GM21825 (cell line): ENCODE measurements around the gene OAT.
"Not testable (repeated sequence)": the region's sequence is repeated elsewhere in the genome, so short reads cannot be mapped to it uniquely, and the experiment has no call there.

ENCODE experiments used
- ATAC-seq: cut with Tn5 transposase; IDR thresholded peaks from one replicate; pipeline ENCODE4 v1.9.1; 2021; ENCODE audit warnings: mild to moderate bottlenecking, moderate library complexity; ENCODE audit not compliant: unreplicated experiment

OAT gene

GRCh38 chr10:124447751-124448466 lies 29.2 kb upstream of the OAT start:
- ATAC-seq, result no peak

- ATAC-seq, result no peak
These were observed 28.4 kb upstream of the OAT start for GRCh38 chr10:124446830-124447750.

GRCh38 chr10:124441694-124442093 lies 23.0 kb upstream of the OAT start:
- not testable (repeated sequence) for ATAC-seq

DNA sequence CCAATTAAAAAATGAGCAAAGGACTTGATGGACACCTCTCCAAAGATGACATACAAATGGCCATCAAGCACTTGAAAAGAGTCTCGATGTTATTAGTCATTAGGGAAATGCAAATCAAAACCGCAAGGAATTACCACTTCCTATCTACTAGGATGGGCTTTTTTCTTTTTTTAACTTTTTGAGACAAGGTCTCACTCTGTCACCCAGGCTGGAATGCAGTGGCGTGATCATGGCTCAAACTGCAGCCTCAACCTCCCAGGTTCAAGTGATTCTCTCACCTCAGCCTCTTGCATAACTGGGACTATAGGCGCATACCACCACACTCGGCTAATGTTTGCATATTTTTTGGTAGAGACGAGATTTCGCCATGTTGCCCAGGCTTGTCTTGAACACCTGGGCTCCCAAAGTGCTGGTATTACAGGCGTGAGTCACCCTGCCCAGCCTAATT lies 17.5 kb upstream of the OAT start:
- ATAC-seq, result peak; percentile 77

- ATAC-seq, result not testable (repeated sequence)
These were observed 17.0 kb upstream of the OAT start for GRCh38 chr10:124435683-124436082.

DNA sequence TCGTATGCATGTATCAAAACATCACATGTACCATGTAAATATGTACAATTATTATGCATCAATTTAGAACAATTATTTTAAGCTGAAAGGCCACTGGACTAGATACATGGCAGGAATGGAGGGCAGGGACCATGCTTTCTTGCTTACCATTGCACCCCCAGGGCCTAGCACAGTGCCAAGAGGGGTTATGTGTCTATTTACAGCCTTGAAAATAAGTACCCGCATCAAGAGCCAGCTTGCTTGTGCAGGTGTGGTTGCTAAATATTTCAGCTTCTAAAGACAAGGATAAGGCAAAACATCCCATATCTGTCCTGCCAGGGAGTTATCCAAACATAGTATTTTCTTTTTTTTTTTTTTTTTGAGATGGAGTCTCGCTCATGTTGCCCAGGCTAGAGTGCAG lies 14.7 kb upstream of the OAT start:
- ATAC-seq, result no peak

DNA sequence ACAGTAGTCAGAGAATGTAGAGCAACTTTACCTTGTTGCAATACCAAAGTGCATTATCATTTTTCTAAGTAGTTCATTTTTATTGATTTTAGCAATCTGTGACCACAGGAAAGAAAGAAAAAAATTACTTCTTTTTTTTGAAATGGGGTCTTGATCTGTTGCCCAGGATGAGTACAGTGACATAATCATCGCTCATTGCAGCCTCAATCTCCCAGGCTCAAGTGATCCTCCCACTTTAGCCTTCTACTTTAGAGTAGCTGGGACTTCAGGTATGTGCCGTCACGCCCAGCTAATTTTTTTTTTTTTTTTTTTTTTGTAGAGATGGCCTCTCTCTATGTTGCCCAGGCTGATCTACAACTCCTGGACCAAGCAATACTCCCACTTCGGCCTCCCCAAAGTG lies 11.4 kb upstream of the OAT start:
- ATAC-seq, result no peak

DNA sequence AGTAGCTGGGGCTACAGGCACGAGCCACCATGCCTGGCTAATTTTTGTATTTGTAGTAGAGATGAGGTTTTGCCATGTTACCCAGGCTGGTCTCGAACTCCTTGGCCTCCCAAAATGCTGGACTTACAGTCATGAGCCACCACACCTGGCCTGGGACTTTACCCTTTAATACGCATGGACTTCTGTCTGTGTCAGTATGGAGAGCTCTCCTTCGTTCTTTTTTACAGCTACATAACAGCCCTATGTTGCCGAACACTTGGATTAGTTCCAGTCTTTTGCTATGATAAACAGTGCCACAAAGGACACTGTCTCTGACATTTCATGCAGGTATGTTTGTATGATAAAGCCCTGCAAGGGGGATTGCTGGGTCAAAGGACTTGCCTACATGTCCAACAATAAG lies 10.9 kb upstream of the OAT start:
- no peak for ATAC-seq

- no peak for ATAC-seq
These were observed 9.6 kb upstream of the OAT start for GRCh38 chr10:124428207-124428777.

GRCh38 chr10:124425227-124425962 lies 6.7 kb upstream of the OAT start:
- ATAC-seq, result no peak

GRCh38 chr10:124423813-124424212 lies 5.1 kb upstream of the OAT start:
- ATAC-seq, result no peak

- no peak for ATAC-seq
These were observed 4.0 kb upstream of the OAT start for GRCh38 chr10:124422742-124423141.

DNA sequence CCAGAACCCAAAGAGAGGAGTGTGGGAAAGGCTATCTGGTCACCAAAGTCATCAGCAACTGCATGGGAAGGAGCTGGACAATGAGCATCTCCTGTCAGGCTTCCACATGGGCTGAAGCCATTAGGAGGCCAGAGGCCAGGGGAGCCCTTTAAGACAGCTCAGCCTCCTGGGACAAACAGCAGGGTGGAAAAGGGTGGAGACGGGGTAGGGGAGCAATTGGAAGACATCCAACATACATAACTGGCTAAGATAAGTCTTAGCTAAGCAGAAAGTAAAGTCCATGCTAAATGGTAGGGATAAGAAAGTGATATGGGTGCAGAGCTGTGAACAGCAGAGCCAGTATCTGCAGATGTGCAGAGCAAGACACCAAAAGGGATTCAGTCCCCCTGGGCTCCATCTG lies 1.5 kb upstream of the OAT start:
- no peak for ATAC-seq

GRCh38 chr10:124419635-124420034 lies 912 bp upstream of the OAT start:
- no peak for ATAC-seq

- peak; percentile 28 for ATAC-seq
These were observed 613 bp downstream of the OAT start for GRCh38 chr10:124417895-124418725.

- ATAC-seq, result no peak
These were observed 2.0 kb downstream of the OAT start for GRCh38 chr10:124416733-124417132.

DNA sequence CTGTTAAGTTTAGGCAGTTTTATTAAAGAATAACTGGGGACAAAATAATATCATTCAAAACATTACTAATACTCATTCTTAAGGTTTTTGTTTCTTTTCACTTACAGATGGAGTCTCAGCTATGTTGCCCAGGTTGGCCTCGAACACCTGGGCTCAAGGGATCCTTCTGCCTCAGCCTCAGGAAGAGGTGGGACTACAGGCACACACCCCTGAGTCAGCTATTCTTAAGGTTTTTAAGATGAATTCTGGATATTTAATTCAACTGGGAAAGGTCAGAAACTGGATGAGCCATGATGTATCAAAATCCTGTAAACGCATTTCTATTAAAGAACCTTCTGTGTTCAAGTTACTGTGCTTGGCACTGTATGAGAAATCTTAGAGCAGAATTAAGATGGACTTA lies 3.5 kb downstream of the OAT start:
- ATAC-seq, result no peak

DNA sequence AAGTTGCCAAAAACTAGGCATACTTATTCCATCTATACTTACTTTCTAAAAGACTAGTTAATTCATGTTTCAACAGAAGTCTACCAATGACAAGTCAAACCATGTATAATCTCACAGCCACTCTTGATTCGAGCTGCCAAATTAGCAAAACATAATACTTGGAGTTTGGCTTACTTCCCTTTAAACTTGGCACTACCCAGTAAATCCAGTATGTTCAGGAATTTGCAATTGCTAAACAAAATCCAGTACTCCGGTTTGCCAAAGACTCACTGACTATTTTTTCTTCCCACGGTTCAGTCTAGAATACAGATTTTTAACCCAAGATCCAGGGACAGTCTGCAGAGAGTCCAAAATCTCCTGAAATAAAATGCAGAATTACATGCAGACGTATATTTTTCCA lies 4.6 kb downstream of the OAT start:
- ATAC-seq, result no peak

GRCh38 chr10:124409696-124410095 lies 9.0 kb downstream of the OAT start:
- no peak for ATAC-seq

DNA sequence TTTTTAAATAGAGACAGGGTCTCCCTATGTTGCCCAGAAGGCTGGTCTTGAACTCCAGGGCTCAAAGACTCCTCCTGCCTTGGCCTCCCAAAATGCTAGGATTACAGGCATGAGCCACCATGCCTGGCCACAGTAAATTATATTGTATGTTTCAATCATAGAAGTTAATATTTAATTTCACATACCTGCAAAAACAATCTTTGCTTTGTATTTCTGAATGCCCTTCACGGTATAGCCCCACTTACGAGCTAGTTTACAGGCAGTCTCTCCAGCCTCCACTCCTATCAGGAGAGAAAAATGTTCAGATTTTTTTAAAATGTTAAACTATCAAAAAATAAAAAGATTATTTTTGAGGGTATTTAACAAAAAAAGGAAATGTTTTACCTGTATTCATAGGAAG lies 10.4 kb downstream of the OAT start:
- ATAC-seq, result no peak
